Activated CD4-positive, alpha-beta T cell treated with anti-CD3 and anti-CD28 coated beads, Interleukin-2, amount 50 U/mL, for 24 hours (primary cell): ENCODE results near the gene APC2.

Experiments
- DNase-seq, 2 donors: peaks; one replicate each; pipeline ENCODE4 v3.0.0-alpha.2; 2020; ENCODE audit warnings: low read depth in 1 of 2, low spot score in 1 of 2

The APC2 gene

DNA sequence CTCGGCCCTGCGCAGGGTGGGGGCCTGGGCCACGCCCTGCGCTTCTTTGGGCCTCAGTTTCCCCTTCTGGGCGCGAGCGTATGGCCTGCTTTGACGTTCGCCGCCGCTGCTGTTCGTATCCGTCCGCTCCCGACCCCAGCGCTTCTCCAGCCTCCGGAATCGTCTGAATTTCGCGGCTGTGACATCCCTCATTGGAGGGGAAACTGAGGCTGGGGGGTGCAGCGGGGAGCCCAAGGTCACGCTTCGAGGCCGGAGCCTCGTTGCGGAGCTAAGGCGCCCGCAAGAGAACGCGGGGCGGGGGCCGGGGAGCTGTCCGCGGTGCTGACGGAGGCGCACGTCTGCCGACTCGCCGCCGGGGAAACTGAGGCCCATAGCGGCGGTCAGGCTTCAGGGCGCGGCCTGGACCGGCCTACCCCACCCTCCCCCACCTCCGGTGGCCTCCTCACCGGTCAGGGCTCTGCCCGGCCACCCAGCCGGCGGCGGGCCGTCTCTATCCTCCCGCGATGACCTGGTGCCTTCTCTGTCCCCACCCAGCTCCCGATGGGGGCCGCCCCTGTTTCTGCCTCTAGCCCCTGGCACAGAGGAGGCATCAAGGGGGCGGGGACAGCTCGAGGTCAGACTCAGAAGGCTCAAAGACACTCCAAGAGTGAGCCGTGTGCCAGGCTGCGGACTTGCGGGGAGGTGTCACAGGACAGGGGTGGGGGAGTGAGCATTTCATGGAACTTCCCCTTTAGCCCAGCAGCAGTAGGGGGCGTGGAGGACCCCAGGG lies 3.0 kb upstream of the APC2 start:
- DNase-seq: no peak

- no peak for DNase-seq
These were observed 2.4 kb upstream of the APC2 start for GRCh38 chr19:1447504-1447903.

GRCh38 chr19:1447944-1448343 lies 2.0 kb upstream of the APC2 start:
- no peak for DNase-seq

GRCh38 chr19:1450735-1451731 lies 1.1 kb downstream of the APC2 start:
- DNase-seq: no peak

- DNase-seq: no peak
These were observed 2.2 kb downstream of the APC2 start for GRCh38 chr19:1451916-1452801.

GRCh38 chr19:1452802-1453524 lies 3.0 kb downstream of the APC2 start:
- DNase-seq: no peak

DNA sequence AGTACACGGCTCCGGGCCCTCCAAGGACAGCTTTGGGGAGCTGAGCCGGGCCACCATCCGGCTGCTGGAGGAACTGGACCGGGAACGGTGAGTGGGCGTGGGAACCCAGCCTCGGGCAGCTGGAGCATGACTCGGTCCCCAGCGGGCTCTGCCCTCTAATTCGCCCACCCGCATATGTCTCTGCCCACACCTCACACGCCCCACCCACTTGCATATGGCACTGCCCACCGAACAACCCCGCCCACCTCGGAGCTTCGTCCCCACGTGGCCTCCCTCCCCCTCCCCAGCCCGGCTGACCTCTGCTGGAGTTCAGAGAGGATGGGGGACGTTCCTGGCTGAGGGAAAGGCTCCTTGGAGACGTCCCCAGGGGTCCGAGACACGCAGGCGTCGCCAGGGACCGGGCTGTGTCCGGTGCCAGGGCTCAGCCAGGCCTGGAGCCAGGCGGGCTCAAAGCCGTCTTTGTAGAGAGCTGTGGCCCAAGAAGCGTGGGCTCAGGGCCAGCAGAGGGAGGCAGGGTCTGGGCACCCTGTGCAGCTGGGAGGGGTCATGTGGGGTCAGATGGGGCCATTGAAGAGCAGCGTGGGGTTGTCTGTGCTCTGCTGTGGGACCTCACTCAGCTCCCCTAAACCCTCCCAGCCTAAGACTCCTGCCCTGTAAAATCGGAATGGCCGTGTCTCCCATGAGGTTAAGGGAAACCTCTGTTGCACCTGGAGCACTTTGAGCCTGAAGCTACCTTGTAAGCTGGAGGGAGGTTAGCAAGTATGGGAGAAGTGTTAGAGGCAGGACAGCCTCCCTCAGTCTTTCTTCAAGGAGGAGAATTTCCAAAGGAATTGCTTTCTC lies 3.8 kb downstream of the APC2 start:
- DNase-seq: no peak

DNA sequence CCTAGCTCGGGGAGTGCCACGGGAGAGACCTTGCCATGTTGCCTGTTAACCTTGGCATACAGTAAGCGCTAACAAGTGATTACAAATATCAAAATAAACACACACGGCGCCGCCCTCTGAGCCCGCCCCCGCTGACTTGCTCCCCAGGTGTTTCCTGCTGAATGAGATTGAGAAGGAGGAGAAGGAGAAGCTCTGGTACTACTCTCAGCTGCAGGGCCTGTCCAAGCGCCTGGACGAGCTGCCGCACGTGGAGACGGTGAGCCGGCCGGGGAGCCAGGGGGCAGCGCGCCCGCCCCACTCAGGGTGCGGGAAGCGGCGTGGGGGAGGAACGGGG lies 5.0 kb downstream of the APC2 start:
- DNase-seq: no peak

- DNase-seq: no peak
These were observed 5.6 kb downstream of the APC2 start for GRCh38 chr19:1455336-1456120.

DNA sequence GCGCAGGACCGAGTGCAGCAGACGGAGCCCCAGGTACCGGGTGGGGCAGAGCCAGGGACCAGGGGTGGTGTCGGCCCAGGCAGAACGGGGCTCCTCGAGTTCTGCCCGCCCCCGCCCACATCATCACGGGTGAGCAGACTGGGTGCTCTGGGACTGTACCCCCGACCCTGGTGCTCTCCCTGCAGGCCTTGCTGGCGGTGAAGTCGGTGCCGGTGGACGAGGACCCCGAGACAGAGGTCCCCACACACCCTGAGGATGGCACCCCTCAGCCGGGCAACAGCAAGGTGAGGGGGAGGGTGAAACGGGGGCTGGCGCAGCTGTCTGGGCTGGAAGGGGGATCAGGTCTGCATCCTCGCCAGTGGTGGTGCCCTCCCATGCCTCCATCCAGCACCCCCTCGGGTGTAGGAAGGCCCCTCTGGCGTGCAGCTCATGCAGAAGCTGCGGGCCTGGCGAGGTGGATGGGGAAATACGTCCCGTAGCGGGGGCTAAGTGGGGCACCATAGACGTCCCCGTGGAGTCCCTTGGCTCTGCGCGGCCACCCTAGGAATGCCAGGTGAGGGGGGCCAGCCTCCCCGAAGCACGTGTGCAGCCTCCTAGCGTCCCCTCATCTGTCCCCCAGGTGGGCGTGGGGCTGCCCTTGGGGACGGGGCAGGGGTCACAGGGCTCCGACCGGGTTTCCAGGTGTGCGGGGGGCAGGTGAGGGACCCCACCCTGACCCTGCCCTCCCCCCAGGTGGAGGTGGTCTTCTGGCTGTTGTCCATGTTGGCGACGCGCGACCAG lies 6.4 kb downstream of the APC2 start:
- DNase-seq: no peak

- DNase-seq: no peak
These were observed 7.3 kb downstream of the APC2 start for GRCh38 chr19:1457031-1457739.

GRCh38 chr19:1457892-1458291 lies 8.0 kb downstream of the APC2 start:
- DNase-seq: no peak

- no peak for DNase-seq
These were observed 9.6 kb downstream of the APC2 start for GRCh38 chr19:1459479-1459878.

GRCh38 chr19:1460033-1460995 lies 10.4 kb downstream of the APC2 start:
- DNase-seq: no peak

- no peak for DNase-seq
These were observed 11.9 kb downstream of the APC2 start for GRCh38 chr19:1461862-1462261.
